Smooth muscle cell (in vitro differentiated cells): ENCODE results near the gene MYH10. TPM values are rescaled to one million over a fixed set of nuclear protein-coding genes. Genes with fewer than 3 reads are reported as not detected.

Experiments used
- DNase-seq: peaks from one replicate; lab custom pipeline; 2025; ENCODE audit not compliant: unreplicated experiment; lab: John Stamatoyannopoulos, UW
- H2AFZ ChIP-seq: fragments of 200-600 bp; sonication (generic); 2 replicates; pipeline ENCODE4 v1.6.0; 2016; ENCODE audit warnings: antibody characterized with exemption, low read depth, mild to moderate bottlenecking
- H3F3A ChIP-seq: fragments of 200-600 bp; sonication (generic); 2 replicates; pipeline ENCODE4 v1.6.0; 2017; ENCODE audit warnings: antibody characterized with exemption, low read depth
- H3K27ac ChIP-seq: fragments of 200-600 bp; sonication (generic); 2 replicates; pipeline ENCODE4 v1.5.1; 2016; ENCODE audit warnings: low read depth, mild to moderate bottlenecking
- H3K27me3 ChIP-seq: fragments of 200-600 bp; sonication (generic); 2 replicates; pipeline ENCODE4 v1.6.1; 2016; ENCODE audit warnings: low read depth, mild to moderate bottlenecking
- H3K36me3 ChIP-seq: fragments of 200-600 bp; sonication (generic); 2 replicates; pipeline ENCODE4 v1.5.1; 2016; ENCODE audit warnings: low read depth
- H3K4me1 ChIP-seq: fragments of 200-600 bp; sonication (generic); 2 replicates; pipeline ENCODE4 v1.5.1; 2016; ENCODE audit warnings: low read depth
- H3K4me2 ChIP-seq: fragments of 200-600 bp; sonication (generic); 2 replicates; pipeline ENCODE4 v1.6.0; 2016; ENCODE audit warnings: mild to moderate bottlenecking
- H3K4me3 ChIP-seq: fragments of 200-600 bp; sonication (generic); 2 replicates; pipeline ENCODE4 v1.5.1; 2016; ENCODE audit warnings: mild to moderate bottlenecking
- H3K79me2 ChIP-seq: fragments of 200-600 bp; sonication (generic); 2 replicates; pipeline ENCODE4 v1.6.0; 2016; ENCODE audit warnings: low read depth, mild to moderate bottlenecking
- H3K9ac ChIP-seq: fragments of 200-600 bp; sonication (generic); 2 replicates; pipeline ENCODE4 v1.6.0; 2016; ENCODE audit warnings: low read depth
- H3K9me3 ChIP-seq: fragments of 200-600 bp; sonication (generic); replicated peaks from 2 replicates; pipeline ENCODE4 v1.5.1; 2016; ENCODE audit warnings: low read depth
- H4K20me1 ChIP-seq: fragments of 200-600 bp; sonication (generic); 2 replicates; pipeline ENCODE4 v1.6.0; 2016; ENCODE audit warnings: low read depth
- WGBS: methylation state at CpG from one replicate; pipeline ENCODE4 v1.1.7; 2016; ENCODE audit warnings: low lambda C conversion rate; 5-methylcytosine and 5-hydroxymethylcytosine counted together
- polyA plus RNA-seq: library from polyadenylated mRNA; unstranded; fragments of >200 nt; fragmentation: Nextera tagmentation; extraction: Ambion mirVana; gene quantifications from 2 replicates; pipeline ENCODE4 v1.2.1, GENCODE V29; 2016
- total RNA-seq: library from RNA; depleted of rRNA; stranded (reverse); fragments of >200 nt; gene quantifications from 2 replicates; pipeline ENCODE4 v1.2.3, GENCODE V29; 2014
- TF ChIP-seq, protein P1 (sequence below): fragments of 200-600 bp; sonication (generic); IDR thresholded peaks from 2 replicates; pipeline ENCODE4 v1.5.1; 2017; ENCODE audit warnings: borderline replicate concordance, mild to moderate bottlenecking, antibody characterized with exemption; ENCODE audit not compliant: insufficient read depth, poor library complexity, severe bottlenecking

MYH10 gene
- total and polyA plus RNA-seq, 2 experiments from 2014 or later = 112 to 146 TPM

DNA sequence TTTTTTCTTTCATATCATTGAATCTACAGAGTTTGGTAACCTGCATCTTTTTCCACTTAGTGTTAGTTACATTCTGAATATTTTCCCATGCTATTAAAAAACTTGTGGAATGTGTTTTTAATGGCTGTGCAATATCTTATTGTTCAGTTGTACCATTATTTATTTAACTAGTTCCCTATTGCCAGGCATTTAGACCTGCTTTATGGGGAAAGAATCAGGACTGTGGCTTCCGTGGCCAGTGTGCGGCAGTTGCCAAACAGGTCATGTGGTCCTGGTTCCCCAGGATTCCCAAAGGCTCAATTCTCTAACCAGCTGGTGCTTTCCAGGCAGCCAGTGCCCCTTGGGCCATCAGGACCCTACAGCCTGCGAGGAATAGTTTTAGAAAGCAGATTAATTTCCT, 164.1 kb downstream of the MYH10 start:
- H3K36me3 ChIP-seq = no peaks in the 10 kb centered on the region
- 94% methylated on average over 3 of the region's 3 CpGs for WGBS

DNA sequence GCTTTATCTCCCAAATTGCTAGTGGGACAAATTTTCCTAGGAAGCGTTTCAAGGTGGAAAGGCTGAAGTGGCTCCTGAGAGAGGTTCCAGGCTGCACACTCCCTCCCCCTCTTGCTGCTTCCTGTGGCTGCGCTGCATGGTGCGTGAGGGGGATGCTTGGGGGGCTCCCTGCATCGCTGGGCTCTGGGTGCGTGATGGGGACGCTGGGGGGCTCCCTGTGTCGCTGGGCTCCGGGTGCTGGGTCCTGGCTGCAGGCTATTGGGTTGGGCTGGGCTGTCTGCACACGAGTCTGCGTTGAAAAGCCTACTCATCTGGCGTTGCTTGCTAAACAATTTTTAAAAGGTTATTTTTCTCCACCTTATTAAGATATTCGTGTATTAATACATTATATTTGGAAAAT, 164.8 kb downstream of the MYH10 start:
- H3F3A ChIP-seq = peaks cover 42% of the 10 kb centered on the region
- TF ChIP-seq, protein P1, sequence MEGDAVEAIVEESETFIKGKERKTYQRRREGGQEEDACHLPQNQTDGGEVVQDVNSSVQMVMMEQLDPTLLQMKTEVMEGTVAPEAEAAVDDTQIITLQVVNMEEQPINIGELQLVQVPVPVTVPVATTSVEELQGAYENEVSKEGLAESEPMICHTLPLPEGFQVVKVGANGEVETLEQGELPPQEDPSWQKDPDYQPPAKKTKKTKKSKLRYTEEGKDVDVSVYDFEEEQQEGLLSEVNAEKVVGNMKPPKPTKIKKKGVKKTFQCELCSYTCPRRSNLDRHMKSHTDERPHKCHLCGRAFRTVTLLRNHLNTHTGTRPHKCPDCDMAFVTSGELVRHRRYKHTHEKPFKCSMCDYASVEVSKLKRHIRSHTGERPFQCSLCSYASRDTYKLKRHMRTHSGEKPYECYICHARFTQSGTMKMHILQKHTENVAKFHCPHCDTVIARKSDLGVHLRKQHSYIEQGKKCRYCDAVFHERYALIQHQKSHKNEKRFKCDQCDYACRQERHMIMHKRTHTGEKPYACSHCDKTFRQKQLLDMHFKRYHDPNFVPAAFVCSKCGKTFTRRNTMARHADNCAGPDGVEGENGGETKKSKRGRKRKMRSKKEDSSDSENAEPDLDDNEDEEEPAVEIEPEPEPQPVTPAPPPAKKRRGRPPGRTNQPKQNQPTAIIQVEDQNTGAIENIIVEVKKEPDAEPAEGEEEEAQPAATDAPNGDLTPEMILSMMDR = no peak
- DNase-seq = no peak
- no peaks in the 10 kb centered on the region for H3K4me1 ChIP-seq
- H3K4me2 ChIP-seq = no peak overlapping the region
- H3K79me2 ChIP-seq = peaks cover 82% of the 10 kb centered on the region
- peaks cover 4% of the 10 kb centered on the region for H3K36me3 ChIP-seq
- H3K9ac ChIP-seq = no peak overlapping the region
- H3K27ac ChIP-seq = no peak overlapping the region
- H4K20me1 ChIP-seq = peaks cover 100% of the 10 kb centered on the region
- no peak overlapping the region for H2AFZ ChIP-seq
- no peak overlapping the region for H3K4me3 ChIP-seq
- no peaks in the 10 kb centered on the region for H3K27me3 ChIP-seq
- 84% methylated on average over 12 of the region's 12 CpGs for WGBS
- H3K9me3 ChIP-seq = no peaks in the 10 kb centered on the region

More for the DNA sequence above, 164.1 kb downstream of the MYH10 start:
- H3K9ac ChIP-seq = no peak overlapping the region
- TF ChIP-seq, protein P1 = no peak
- no peak overlapping the region for H3K4me2 ChIP-seq
- no peaks in the 10 kb centered on the region for H3K4me1 ChIP-seq
- DNase-seq = no peak
- H3K27ac ChIP-seq = peak overlapping the region; percentile 2
- no peak overlapping the region for H2AFZ ChIP-seq
- H3F3A ChIP-seq = peaks cover 35% of the 10 kb centered on the region
- H3K27me3 ChIP-seq = no peaks in the 10 kb centered on the region
- H4K20me1 ChIP-seq = peaks cover 100% of the 10 kb centered on the region
- no peaks in the 10 kb centered on the region for H3K9me3 ChIP-seq
- peaks cover 75% of the 10 kb centered on the region for H3K79me2 ChIP-seq
- no peak overlapping the region for H3K4me3 ChIP-seq

DNA sequence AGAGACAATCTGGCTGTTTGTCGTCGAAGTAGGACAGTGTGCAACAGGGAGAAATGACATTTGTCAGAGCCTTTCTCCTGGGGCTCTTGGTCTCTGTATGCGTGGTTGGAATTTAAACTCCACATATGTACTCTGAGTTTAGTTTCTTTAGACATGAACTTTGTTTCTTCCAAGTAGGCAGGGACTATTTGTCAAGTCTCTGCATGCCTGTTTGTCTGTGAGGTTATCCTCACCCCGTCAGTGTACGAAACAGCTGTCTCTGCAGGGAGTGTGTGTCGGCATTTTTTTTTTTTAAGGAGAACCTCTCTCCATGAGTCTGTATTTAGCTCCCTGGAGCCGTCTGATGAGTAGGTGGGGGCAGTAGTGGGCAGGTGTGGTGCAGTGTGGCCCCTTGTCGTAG, 165.2 kb downstream of the MYH10 start:
- H3K4me3 ChIP-seq = no peak overlapping the region
- no peaks in the 10 kb centered on the region for H3K27me3 ChIP-seq
- no peak overlapping the region for H3K4me2 ChIP-seq
- DNase-seq = no peak
- H3K79me2 ChIP-seq = peaks cover 86% of the 10 kb centered on the region
- no peaks in the 10 kb centered on the region for H3K4me1 ChIP-seq
- TF ChIP-seq, protein P1 = no peak
- no peaks in the 10 kb centered on the region for H3K9me3 ChIP-seq
- H3K9ac ChIP-seq = no peak overlapping the region
- no peak overlapping the region for H3K27ac ChIP-seq
- H3K36me3 ChIP-seq = peaks cover 8% of the 10 kb centered on the region
- peaks cover 39% of the 10 kb centered on the region for H3F3A ChIP-seq
- peaks cover 100% of the 10 kb centered on the region for H4K20me1 ChIP-seq
- 76% methylated on average over 8 of the region's 8 CpGs for WGBS
- no peak overlapping the region for H2AFZ ChIP-seq

DNA sequence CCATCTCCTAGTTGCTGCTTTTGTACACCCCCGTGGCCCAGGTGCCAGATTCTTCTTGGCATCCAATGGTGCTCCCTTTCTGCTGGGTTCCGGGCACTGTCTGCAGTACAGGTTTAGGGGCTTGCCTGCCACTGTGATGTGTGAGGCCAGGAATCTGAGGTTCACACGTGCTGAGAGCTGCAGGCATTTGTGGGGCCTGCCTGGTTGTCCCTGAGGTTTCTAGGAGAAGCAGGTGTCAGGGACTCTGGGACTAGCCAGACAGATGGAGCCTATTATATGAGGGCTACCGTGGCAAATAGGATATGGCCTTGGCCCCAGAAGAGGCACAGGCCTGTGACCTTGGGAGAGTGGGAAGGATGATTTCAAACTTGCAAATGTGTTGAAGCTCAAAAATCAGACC, 165.6 kb downstream of the MYH10 start:
- H3K27ac ChIP-seq = no peak overlapping the region
- peaks cover 12% of the 10 kb centered on the region for H3K36me3 ChIP-seq

More for the DNA sequence above, 165.6 kb downstream of the MYH10 start:
- Histone ChIP-seq H3K4me3 (no peak overlapping the region), H3F3A (peaks cover 35% of the 10 kb centered on the region), H4K20me1 (peaks cover 100% of the 10 kb centered on the region), H3K9ac (no peak overlapping the region), H3K4me2 (no peak overlapping the region), H3K4me1 (no peaks in the 10 kb centered on the region), H3K27me3 (no peaks in the 10 kb centered on the region), H2AFZ (no peak overlapping the region), H3K79me2 (peaks cover 90% of the 10 kb centered on the region), H3K9me3 (no peaks in the 10 kb centered on the region)
- no peak for DNase-seq
- 61% methylated on average over 4 of the region's 4 CpGs for WGBS
- TF ChIP-seq, protein P1 = no peak
